ENCODE data around the gene LDHAL6A. TPM values are rescaled to one million over a fixed set of nuclear protein-coding genes. Genes with fewer than 3 reads are reported as not detected.

LDHAL6A gene
- total RNA-seq, 1 donor from 2014 or later, result not detected

- H3K4me1 Mint-ChIP-seq (ENCODE audit: low read depth, unreplicated experiment), result no peaks in the 10 kb centered on the region
- Histone ChIP-seq H3K36me3 (ENCODE audit: insufficient read depth, low read length) (no peaks in the 10 kb centered on the region), H3K4me1 (ENCODE audit: insufficient read depth, low read length) (no peaks in the 10 kb centered on the region), H3K79me2 (ENCODE audit: insufficient read depth, low read length) (no peaks in the 10 kb centered on the region), H3K9me3 (ENCODE audit: insufficient read depth, low read depth, low read length) (no peaks in the 10 kb centered on the region), H3K27me3 (ENCODE audit: insufficient read depth, low read length) (no peaks in the 10 kb centered on the region), H2AFZ (ENCODE audit: low read depth, low read length) (no peak overlapping the region), H3K4me2 (ENCODE audit: low read length) (no peak overlapping the region), H3K27ac (ENCODE audit: low read depth, low read length) (no peak overlapping the region), H3K9ac (ENCODE audit: low read length) (no peak overlapping the region), H4K20me1 (ENCODE audit: insufficient read depth, low read length) (no peaks in the 10 kb centered on the region), H3K4me3 (ENCODE audit: insufficient read depth, low read depth, low read length) (no peak overlapping the region)
- H3K36me3 Mint-ChIP-seq (ENCODE audit: low read depth, unreplicated experiment), result peaks cover 19% of the 10 kb centered on the region
- no peaks in the 10 kb centered on the region for H3K27me3 Mint-ChIP-seq (ENCODE audit: low read depth, unreplicated experiment)
- no peak overlapping the region for H3K4me3 Mint-ChIP-seq (ENCODE audit: unreplicated experiment)
- no peaks in the 10 kb centered on the region for H3K9me3 Mint-ChIP-seq (ENCODE audit: unreplicated experiment)
- H3K27ac Mint-ChIP-seq (ENCODE audit: unreplicated experiment), result no peak overlapping the region
- DNase-seq (ENCODE audit: low read depth) (no peak), FAIRE-seq (no peak)
- TF ChIP-seq EZH2 (IDR thresholded peaks at IDR 0.05; ENCODE audit: insufficient read depth, low read length), result no peak
- TF ChIP-seq CTCF (IDR thresholded peaks at IDR 0.05; ENCODE audit: insufficient read depth, low read depth, low read length), result no peak
These were observed 16.3 kb downstream of the LDHAL6A start for GRCh38 chr11:18471995-18472394.

DNA sequence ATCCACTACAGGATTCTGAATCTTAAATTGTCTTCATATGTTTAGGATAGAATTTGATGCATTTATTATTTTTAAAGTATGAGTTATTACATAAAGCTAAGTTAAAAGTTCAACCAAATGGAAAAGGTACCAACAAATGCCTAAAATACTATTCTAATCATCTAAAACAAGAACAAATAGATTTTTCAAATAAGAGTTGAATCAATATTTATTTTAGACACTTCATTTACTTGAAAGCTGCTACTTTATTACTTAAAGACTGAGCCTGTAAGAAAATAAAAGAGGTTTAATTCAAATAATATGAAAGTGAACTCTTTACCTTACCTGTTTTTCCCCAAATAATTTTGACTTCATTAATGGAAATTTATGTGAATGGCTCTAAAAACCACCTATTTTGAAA lies 16.9 kb downstream of the LDHAL6A start:
- H3K27ac Mint-ChIP-seq (ENCODE audit: unreplicated experiment), result no peak overlapping the region
- Histone ChIP-seq H3K27ac (ENCODE audit: low read depth, low read length) (no peak overlapping the region), H3K9me3 (ENCODE audit: insufficient read depth, low read depth, low read length) (no peaks in the 10 kb centered on the region), H3K79me2 (ENCODE audit: insufficient read depth, low read length) (no peaks in the 10 kb centered on the region), H3K4me3 (ENCODE audit: insufficient read depth, low read depth, low read length) (no peak overlapping the region), H2AFZ (ENCODE audit: low read depth, low read length) (no peak overlapping the region), H3K4me2 (ENCODE audit: low read length) (no peak overlapping the region), H4K20me1 (ENCODE audit: insufficient read depth, low read length) (no peaks in the 10 kb centered on the region), H3K4me1 (ENCODE audit: insufficient read depth, low read length) (no peaks in the 10 kb centered on the region), H3K27me3 (ENCODE audit: insufficient read depth, low read length) (no peaks in the 10 kb centered on the region), H3K36me3 (ENCODE audit: insufficient read depth, low read length) (peaks cover 4% of the 10 kb centered on the region), H3K9ac (ENCODE audit: low read length) (no peak overlapping the region)
- no peaks in the 10 kb centered on the region for H3K27me3 Mint-ChIP-seq (ENCODE audit: low read depth, unreplicated experiment)
- H3K36me3 Mint-ChIP-seq (ENCODE audit: low read depth, unreplicated experiment), result peaks cover 19% of the 10 kb centered on the region
- TF ChIP-seq EZH2 (IDR thresholded peaks at IDR 0.05; ENCODE audit: insufficient read depth, low read length) (no peak), CTCF (IDR thresholded peaks at IDR 0.05; ENCODE audit: insufficient read depth, low read depth, low read length) (no peak)
- no peak for FAIRE-seq
- H3K4me3 Mint-ChIP-seq (ENCODE audit: unreplicated experiment), result no peak overlapping the region
- H3K9me3 Mint-ChIP-seq (ENCODE audit: unreplicated experiment), result no peaks in the 10 kb centered on the region
- no peaks in the 10 kb centered on the region for H3K4me1 Mint-ChIP-seq (ENCODE audit: low read depth, unreplicated experiment)
- no peak for DNase-seq (ENCODE audit: low read depth)

- no peaks in the 10 kb centered on the region for H3K9me3 ChIP-seq (ENCODE audit: insufficient read depth, low read depth, low read length)
- TF ChIP-seq CTCF (IDR thresholded peaks at IDR 0.05; ENCODE audit: insufficient read depth, low read depth, low read length) (no peak), EZH2 (IDR thresholded peaks at IDR 0.05; ENCODE audit: insufficient read depth, low read length) (no peak)
- H3K4me2 ChIP-seq (ENCODE audit: low read length), result no peak overlapping the region
- Mint-ChIP-seq H3K27me3 (ENCODE audit: low read depth, unreplicated experiment) (no peaks in the 10 kb centered on the region), H3K4me3 (ENCODE audit: unreplicated experiment) (no peak overlapping the region), H3K4me1 (ENCODE audit: low read depth, unreplicated experiment) (peaks cover 9% of the 10 kb centered on the region), H3K9me3 (ENCODE audit: unreplicated experiment) (no peaks in the 10 kb centered on the region), H3K27ac (ENCODE audit: unreplicated experiment) (no peak overlapping the region), H3K36me3 (ENCODE audit: low read depth, unreplicated experiment) (peaks cover 37% of the 10 kb centered on the region)
- no peaks in the 10 kb centered on the region for H3K79me2 ChIP-seq (ENCODE audit: insufficient read depth, low read length)
- H4K20me1 ChIP-seq (ENCODE audit: insufficient read depth, low read length), result peaks cover 6% of the 10 kb centered on the region
- H3K9ac ChIP-seq (ENCODE audit: low read length), result no peak overlapping the region
- H2AFZ ChIP-seq (ENCODE audit: low read depth, low read length), result no peak overlapping the region
- FAIRE-seq, result no peak
- no peak overlapping the region for H3K4me3 ChIP-seq (ENCODE audit: insufficient read depth, low read depth, low read length)
- H3K4me1 ChIP-seq (ENCODE audit: insufficient read depth, low read length), result no peaks in the 10 kb centered on the region
- no peak for DNase-seq (ENCODE audit: low read depth)
- no peaks in the 10 kb centered on the region for H3K27me3 ChIP-seq (ENCODE audit: insufficient read depth, low read length)
- peaks cover 43% of the 10 kb centered on the region for H3K36me3 ChIP-seq (ENCODE audit: insufficient read depth, low read length)
- no peak overlapping the region for H3K27ac ChIP-seq (ENCODE audit: low read depth, low read length)
These were observed 23.4 kb downstream of the LDHAL6A start for GRCh38 chr11:18479063-18479462.
